Breast epithelium (tissue), 4 donors: ENCODE measurements around the gene TGFBRAP1. TPM values are rescaled to one million over a fixed set of nuclear protein-coding genes. Genes with fewer than 3 reads are reported as not detected.

Experiments
- DNase-seq, 2 donors: peaks; one replicate each; pipeline ENCODE4 v3.0.0-alpha.2; 2019; ENCODE audit warnings: low spot score in 2 of 2
- H3K27ac ChIP-seq, 2 donors: fragments of 200-600 bp; sonication (generic) in 1 of 2; one replicate each; pipeline ENCODE4 v1.5.1; 2016 to 2019; ENCODE audit warnings: mild to moderate bottlenecking in 1 of 2
- H3K27me3 ChIP-seq, 2 donors: fragments of 200-600 bp; sonication (generic) in 1 of 2; one replicate each; pipeline versions ENCODE4 v1.5.1 to v1.6.0; 2017 to 2019; ENCODE audit warnings: control low read depth in 1 of 2, mild to moderate bottlenecking in 1 of 2
- H3K36me3 ChIP-seq: fragments of 200-600 bp; one replicate; pipeline ENCODE4 v1.5.1; 2019
- H3K4me1 ChIP-seq, 2 donors: fragments of 200-600 bp; sonication (generic); one replicate each; pipeline ENCODE4 v1.5.1; 2016 to 2019; ENCODE audit warnings: control low read depth in 1 of 2
- H3K4me3 ChIP-seq, 3 donors: fragments of 200-600 bp; sonication (generic); 1 replicate in 2 of 3; 2 replicates in 1 of 3; pipeline ENCODE4 v1.5.1; 2016 to 2019; ENCODE audit warnings: mild to moderate bottlenecking in 3 of 3, moderate library complexity in 2 of 3
- H3K9me3 ChIP-seq, 2 donors: fragments of 200-600 bp; sonication (generic) in 1 of 2; one replicate each; pipeline ENCODE4 v1.5.1; 2016 to 2019; ENCODE audit warnings: control low read depth in 1 of 2
- CTCF ChIP-seq, 3 donors: fragments of 450-650 bp; IDR thresholded peaks; one replicate each; pipeline ENCODE4 v1.5.1; 2016 to 2017; ENCODE audit warnings: antibody characterized with exemption in 3 of 3, mild to moderate bottlenecking in 3 of 3, moderate library complexity in 3 of 3
- POLR2A ChIP-seq: fragments of 450-650 bp; IDR thresholded peaks from one replicate; pipeline ENCODE4 v1.6.1; 2016; ENCODE audit warnings: antibody characterized with exemption, mild to moderate bottlenecking, moderate library complexity
- POLR2AphosphoS5 ChIP-seq, 3 donors: sonication (generic); formaldehyde crosslinking; IDR thresholded peaks; one replicate each; pipeline ENCODE4 v1.6.1; 2017; ENCODE audit warnings: antibody characterized with exemption in 3 of 3
- intact Hi-C: fragments of 100-400 bp; cut with DNase I; formaldehyde crosslinking; loops from one replicate; pipeline ENCODE4 v1.15.1; 2023; ENCODE audit warnings: low total_unique reads
- total RNA-seq, 3 donors: library from RNA; depleted of rRNA; stranded (reverse); fragments of >200 nt; gene quantifications; one replicate each; pipeline ENCODE4 v1.1.0, GENCODE V29; 2016

Gene TGFBRAP1
- total RNA-seq, 3 donors from 2014 or later: 24.6 to 29.8 (median 28.5) TPM

- peak in 1 of 2 donors; percentile 20 for DNase-seq
- no peaks in the 10 kb centered on the region for H3K9me3 ChIP-seq
- peak overlapping the region in 1 of 2 donors; percentile 40 for H3K27ac ChIP-seq
- H3K27me3 ChIP-seq: no peaks in the 10 kb centered on the region
- intact Hi-C loops: no loop called here
- H3K4me1 ChIP-seq: no peaks in the 10 kb centered on the region
- H3K4me3 ChIP-seq: no peak overlapping the region
- peaks cover 4% of the 10 kb centered on the region for H3K36me3 ChIP-seq
- TF ChIP-seq POLR2A (no peak), CTCF (IDR thresholded peaks at IDR 0.05) (no peak), POLR2AphosphoS5 (IDR thresholded peaks at IDR 0.05) (no peak)
These were observed 35.5 kb downstream of the TGFBRAP1 start for GRCh38 chr2:105294046-105294445.

GRCh38 chr2:105291981-105292380, 37.6 kb downstream of the TGFBRAP1 start:
- TF ChIP-seq CTCF (IDR thresholded peaks at IDR 0.05): no peak
- TF ChIP-seq POLR2A: no peak
- TF ChIP-seq POLR2AphosphoS5 (IDR thresholded peaks at IDR 0.05): no peak
- Histone ChIP-seq H3K4me3 (no peak overlapping the region), H3K4me1 (no peaks in the 10 kb centered on the region), H3K36me3 (no peaks in the 10 kb centered on the region), H3K27ac (no peak overlapping the region), H3K27me3 (no peaks in the 10 kb centered on the region), H3K9me3 (no peaks in the 10 kb centered on the region)
- intact Hi-C loops: no loop called here
- no peak for DNase-seq

GRCh38 chr2:105290981-105291660, 38.4 kb downstream of the TGFBRAP1 start:
- no peaks in the 10 kb centered on the region for H3K9me3 ChIP-seq
- no peaks in the 10 kb centered on the region for H3K36me3 ChIP-seq
- TF ChIP-seq CTCF (IDR thresholded peaks at IDR 0.05) (no peak), POLR2A (no peak), POLR2AphosphoS5 (IDR thresholded peaks at IDR 0.05) (no peak)
- DNase-seq: no peak
- intact Hi-C loops: no loop called here
- no peak overlapping the region for H3K27ac ChIP-seq
- no peaks in the 10 kb centered on the region for H3K27me3 ChIP-seq
- H3K4me1 ChIP-seq: no peaks in the 10 kb centered on the region
- H3K4me3 ChIP-seq: no peak overlapping the region

GRCh38 chr2:105288133-105288532, 41.4 kb downstream of the TGFBRAP1 start:
- Histone ChIP-seq H3K9me3 (no peaks in the 10 kb centered on the region), H3K27me3 (no peaks in the 10 kb centered on the region), H3K36me3 (no peaks in the 10 kb centered on the region), H3K4me3 (no peak overlapping the region), H3K4me1 (no peaks in the 10 kb centered on the region), H3K27ac (no peak overlapping the region)
- intact Hi-C loops: no loop called here
- TF ChIP-seq POLR2AphosphoS5 (IDR thresholded peaks at IDR 0.05) (no peak), POLR2A (no peak), CTCF (IDR thresholded peaks at IDR 0.05) (no peak)
- DNase-seq: no peak

GRCh38 chr2:105287692-105288091, 41.8 kb downstream of the TGFBRAP1 start:
- Histone ChIP-seq H3K9me3 (no peaks in the 10 kb centered on the region), H3K27ac (no peak overlapping the region), H3K27me3 (no peaks in the 10 kb centered on the region), H3K4me3 (no peak overlapping the region), H3K36me3 (no peaks in the 10 kb centered on the region), H3K4me1 (no peaks in the 10 kb centered on the region)
- TF ChIP-seq POLR2A (no peak), POLR2AphosphoS5 (IDR thresholded peaks at IDR 0.05) (no peak), CTCF (IDR thresholded peaks at IDR 0.05) (no peak)
- intact Hi-C loops: no loop called here
- DNase-seq: no peak
